Stimulated activated CD4-positive, alpha-beta T cell treated with anti-CD3 and anti-CD28 coated beads, Interleukin-12 subunit alpha, Interleukin-12 subunit beta, amount 100 ng/mL, for 48 hours (primary cell): ENCODE measurements around the gene SCD5.

ENCODE experiments used
- DNase-seq, 3 donors: peaks; one replicate each; pipeline ENCODE4 v3.0.0-alpha.2; 2020; ENCODE audit warnings: low read depth in 2 of 3, low spot score in 1 of 3

The SCD5 gene

DNA sequence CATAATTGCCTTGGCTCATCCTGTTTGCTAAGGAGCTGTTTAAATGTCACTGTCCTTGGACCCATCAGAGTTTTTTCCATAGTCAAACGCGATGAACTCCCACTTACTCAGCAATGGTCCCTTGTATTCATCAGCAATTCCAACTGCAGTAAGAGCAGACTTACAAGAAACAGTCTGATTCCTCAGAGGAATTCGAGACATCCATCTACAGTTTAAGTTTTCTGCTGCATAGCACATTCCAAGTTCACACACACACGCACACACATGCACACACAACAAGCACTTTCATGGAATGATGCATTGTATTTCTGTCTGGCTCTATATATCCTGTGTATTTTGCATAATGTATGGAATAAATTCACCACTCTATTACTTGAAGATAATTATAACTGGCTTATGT, 204.1 kb downstream of the SCD5 start:
- no peak for DNase-seq

DNA sequence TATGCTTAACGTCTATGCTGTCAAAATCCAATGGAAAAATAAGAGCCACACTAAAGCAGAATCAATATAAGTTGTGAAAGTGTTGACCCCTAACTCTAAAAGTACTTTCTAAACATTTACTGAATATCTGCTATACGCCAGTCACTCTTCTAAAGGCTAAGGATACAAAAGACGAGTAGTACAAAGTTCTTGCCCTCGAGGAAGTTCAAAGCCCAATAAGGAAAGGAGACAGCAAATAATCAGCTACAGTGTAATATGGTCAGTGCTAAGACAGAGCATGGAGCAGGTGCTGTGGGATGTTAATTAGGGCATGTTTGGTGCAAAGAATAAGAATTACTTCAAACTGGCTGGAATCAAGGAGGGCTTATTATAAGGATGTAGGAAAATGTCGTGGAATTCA, 205.2 kb downstream of the SCD5 start:
- DNase-seq, result no peak

DNA sequence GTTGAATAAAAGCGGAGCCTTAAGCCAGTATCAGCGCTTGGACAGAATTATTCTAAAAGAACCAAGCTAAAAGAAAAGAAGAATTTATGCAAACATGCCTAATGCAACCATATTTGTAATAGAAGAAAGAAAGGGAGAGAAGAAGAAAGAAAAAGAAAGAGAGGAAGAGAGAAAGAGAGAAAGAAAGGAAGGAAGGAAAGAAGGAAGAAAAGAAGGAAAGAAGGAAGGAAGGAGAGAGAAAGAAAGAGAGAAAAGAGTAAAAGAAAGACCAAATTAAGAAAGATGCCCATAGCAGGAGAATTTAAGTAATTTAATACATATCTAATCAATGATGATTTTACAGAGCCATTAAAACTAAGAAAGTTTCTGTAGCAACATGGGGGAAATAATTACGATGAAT, 206.0 kb downstream of the SCD5 start:
- no peak for DNase-seq

DNA sequence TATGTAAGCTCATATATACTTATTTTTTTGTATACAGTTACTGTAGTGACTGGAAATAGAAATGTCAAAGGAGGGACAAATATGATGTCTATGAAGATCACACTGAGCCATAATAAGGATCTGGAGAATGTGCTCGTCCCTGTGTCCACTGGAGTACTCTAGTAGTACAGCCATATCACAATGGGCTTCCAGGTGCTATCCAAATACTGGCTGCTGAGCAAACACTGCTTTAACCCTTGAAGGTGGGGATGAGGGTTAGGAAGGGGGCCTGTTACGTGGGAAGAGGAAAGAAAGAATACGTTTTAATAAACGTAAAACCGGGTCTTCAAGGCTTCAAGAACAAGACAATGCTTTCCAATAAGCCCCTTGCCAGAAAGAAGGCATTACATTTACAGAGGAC, 207.0 kb downstream of the SCD5 start:
- no peak for DNase-seq

DNA sequence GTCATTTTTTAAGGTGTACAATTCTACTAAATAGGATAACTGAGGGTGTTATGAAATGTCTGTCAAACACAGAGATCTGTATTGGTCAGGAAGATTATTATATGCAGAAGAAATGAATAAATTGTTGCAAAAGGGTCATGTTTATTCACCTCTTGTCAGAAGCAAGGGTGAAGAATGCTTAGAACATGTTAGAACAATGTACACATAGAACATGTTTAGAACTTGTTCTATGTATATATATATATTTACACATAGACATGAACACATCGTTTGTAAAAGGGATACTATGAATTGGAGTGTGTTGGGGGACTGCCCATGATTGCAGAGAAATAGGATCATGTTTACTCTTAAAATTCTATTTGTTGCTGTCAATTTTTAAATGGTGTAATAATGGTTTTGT, 208.8 kb downstream of the SCD5 start:
- DNase-seq, result no peak

DNA sequence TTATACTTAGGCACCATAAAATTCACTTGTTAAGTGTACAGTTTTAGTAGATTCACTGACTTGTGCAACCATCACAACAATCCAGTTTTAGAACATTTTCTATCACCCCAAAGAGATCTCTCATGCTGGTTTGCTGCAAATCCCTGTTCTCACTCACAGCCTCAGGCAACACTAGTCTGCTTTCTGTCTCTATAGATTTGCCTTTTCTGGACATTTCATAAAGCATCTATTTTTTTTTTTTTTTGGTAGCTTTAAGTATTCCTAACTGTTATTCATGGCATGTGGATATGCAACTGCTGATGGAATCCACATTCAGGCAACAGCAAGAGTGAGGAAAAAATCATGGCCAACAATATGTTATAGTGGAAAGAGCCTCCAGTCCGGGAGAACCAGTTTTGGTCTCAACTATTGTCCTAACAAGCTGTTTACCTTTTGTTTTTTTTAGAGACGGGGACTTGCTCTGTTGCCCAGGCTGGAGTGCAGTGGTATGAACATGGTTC, 209.8 kb downstream of the SCD5 start:
- DNase-seq, result no peak

DNA sequence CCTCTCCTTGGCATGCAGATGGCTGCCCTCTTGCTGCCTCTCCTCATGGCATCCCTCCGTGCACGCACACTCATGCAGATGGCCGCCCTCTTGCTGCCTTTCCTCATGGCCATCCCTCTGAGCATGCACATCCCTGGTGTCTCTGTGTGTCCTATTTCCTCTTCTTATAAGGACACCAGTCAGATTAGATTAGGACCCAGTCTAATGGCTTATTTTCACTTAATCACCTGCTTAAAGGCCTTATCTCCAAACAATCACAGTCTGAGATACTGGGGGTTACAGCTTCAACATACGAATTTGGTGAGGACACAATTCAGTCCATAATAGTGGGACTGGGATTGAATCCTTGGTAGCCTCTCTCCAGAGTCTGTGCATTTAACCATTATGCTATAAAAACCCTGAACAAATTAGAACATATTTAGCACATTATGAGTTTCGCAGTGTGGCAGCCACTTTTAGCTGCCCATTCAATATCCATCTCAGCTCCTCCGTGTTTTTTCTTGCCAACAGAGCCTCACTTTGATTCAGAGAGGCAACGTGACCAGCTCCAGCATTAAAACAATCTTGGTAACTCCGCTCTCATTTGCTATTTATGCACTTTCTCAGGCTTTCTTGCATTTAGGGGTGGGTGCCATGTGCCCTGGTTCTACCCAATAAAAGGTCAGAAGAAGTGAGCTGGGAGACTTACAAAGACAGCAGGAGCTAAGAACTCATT, 210.6 kb downstream of the SCD5 start:
- no peak for DNase-seq

DNA sequence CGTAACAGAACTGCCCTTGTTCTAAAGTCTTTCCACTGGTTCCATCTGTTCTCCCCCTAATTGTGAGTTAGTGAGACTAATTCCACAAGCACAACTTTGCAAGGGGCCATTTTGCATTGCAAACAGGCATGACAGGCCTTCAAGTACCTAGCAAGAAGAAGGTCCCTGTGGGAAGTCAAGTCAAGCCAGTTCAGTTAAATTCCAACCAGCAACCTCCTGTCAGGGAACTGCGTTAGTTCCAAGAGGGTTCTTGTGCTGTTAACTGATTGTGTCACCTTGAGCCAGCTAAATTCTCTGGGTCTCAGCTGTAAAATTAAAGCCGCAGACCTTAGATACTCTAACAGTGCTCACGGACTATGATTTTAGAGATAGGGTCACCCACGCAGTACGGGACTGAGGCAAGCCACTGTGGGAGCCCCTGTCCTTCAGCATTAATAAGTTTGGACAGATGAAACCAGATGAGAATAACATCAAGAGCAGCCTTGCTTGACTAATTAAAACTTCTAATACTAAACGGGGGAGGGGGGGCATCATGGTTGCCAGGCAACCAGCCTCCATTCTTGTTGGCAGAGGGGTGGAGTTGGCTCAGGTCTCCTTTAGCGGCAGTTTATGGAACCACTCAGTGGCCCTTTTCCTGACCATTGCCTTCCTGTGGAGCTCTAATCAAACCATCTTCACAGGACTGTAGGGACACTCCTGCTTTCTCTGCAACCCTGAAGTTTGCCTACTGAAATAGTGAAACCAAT, 212.7 kb downstream of the SCD5 start:
- DNase-seq, result no peak

DNA sequence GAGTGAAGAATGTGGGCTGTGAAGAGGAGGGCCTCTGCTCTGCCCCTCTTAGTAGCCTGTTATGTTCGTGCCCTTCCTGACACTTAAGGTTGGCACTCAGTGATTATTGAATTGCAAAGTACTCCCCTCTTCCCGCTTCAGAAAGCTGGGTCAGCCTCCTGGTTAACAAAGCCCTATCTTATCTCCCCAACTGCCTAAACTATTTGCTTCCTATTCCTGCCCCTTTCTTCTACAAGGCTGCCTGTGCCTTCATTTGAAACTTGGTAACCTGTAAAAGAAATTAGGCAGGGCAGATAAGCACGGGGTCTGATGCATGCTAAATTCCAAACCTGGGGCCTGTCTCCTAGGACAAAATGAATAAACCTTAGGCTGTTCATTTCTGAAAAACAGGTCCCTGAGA, 213.7 kb downstream of the SCD5 start:
- no peak for DNase-seq

DNA sequence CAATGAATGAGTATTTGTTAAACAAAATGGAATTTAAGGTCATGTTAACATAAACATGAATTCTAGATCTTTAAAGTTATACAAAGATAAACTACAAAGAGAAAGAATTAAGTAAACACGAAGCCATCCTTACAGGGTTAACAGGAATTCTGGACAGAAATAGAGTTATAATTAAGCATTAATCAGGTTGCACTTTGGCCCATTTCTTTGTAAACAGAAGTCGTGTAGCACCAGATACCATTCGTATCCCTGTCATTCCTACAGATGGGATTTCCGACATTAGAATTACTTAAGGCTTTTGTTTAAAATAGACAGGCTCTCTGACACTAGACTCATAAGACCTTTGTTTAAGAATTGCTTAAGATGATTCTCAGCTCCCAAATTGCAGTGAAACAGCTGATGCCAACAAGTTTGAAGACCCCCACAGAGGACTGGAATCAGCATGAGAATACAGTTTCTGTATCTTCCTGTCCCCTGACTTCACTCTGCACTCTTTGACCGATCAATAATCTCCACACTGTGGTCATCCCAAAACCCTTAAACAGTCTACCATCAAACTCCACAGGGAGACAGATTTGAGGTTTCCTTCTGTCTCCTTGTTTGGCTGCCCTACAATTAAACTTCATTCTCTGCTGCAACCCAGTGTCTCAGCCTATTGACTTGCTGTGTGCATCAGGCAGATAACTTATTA, 214.6 kb downstream of the SCD5 start:
- DNase-seq, result no peak

DNA sequence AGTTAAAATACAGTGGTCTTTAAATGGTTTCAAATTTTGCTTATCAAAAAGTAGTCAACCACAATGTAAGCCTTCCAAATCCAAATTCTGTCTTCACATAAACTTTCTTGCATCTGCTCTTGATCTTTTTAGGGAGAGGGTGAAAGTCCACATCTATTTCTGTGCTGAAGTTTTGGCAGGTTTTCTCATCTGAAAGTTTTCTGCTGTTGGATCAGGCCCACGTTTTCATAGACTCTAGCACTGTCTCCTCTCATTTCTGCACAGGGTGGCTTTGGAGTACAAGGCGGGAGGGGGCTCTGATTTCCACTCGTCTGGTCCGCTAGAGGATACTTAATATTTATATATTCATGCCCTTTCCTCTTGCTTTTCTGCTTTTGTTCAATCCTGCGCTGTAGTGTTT, 218.7 kb downstream of the SCD5 start:
- DNase-seq, result no peak
